ENCODE data around the gene ZFAND5.

The ZFAND5 gene

GRCh38 chr9:72322259-72322658 lies 42.7 kb downstream of the ZFAND5 start:
- DNase-seq (ENCODE audit: low spot score) = no peak

- no peak for DNase-seq (ENCODE audit: low spot score)
Observed at GRCh38 chr9:72315510-72316311, 49.3 kb downstream of the ZFAND5 start.

GRCh38 chr9:72315089-72315509 lies 49.9 kb downstream of the ZFAND5 start:
- DNase-seq (ENCODE audit: low spot score) = no peak

GRCh38 chr9:72313507-72313906 lies 51.5 kb downstream of the ZFAND5 start:
- DNase-seq (ENCODE audit: low spot score) = no peak

GRCh38 chr9:72312386-72312987 lies 52.5 kb downstream of the ZFAND5 start:
- no peak for DNase-seq (ENCODE audit: low spot score)

- DNase-seq (ENCODE audit: low spot score) = no peak
Observed at GRCh38 chr9:72309364-72310133, 55.5 kb downstream of the ZFAND5 start.

GRCh38 chr9:72306761-72307160 lies 58.2 kb downstream of the ZFAND5 start:
- DNase-seq (ENCODE audit: low spot score) = no peak

GRCh38 chr9:72305707-72306106 lies 59.3 kb downstream of the ZFAND5 start:
- DNase-seq (ENCODE audit: low spot score) = no peak

- DNase-seq (ENCODE audit: low spot score) = peak; percentile 43
Observed at GRCh38 chr9:72305102-72305546, 59.9 kb downstream of the ZFAND5 start.

GRCh38 chr9:72304538-72304937 lies 60.5 kb downstream of the ZFAND5 start:
- DNase-seq (ENCODE audit: low spot score) = no peak

Measured in CD4-positive, alpha-beta T cell treated with Interleukin-2 at 100 ng/mL for 4 hours (primary cell).